GM12878 (cell line): ENCODE data around the gene FUBP3. TPM values are rescaled to one million over a fixed set of nuclear protein-coding genes. Genes with fewer than 3 reads are reported as not detected.

Experiments
- ATAC-seq: fragments of 200-7000 bp; cut with Tn5 transposase; 3 replicates; pipeline ENCODE4 v1.9.1; 2020; ENCODE audit warnings: mild to moderate bottlenecking, moderate library complexity
- BruUV-seq: library from RNA; stranded (reverse); fragments of 400-500 nt; replicated peaks from 2 replicates; lab custom pipeline; 2021; lab: Mats Ljungman, UMichigan
- CTCF ChIA-PET: fragments of 300-600 bp; sonication (Branson Sonifier 250); formaldehyde crosslinking; extraction: SDS; loops from one replicate; lab custom pipeline; 2021; ENCODE audit warnings: inconsistent platforms; lab: Yijun Ruan, JAX
- POLR2A ChIA-PET: fragments of 350-600 bp; formaldehyde crosslinking; extraction: SDS; loops from one replicate; lab custom pipeline; 2021; ENCODE audit warnings: inconsistent platforms; lab: Charles Lee
- RAD21 ChIA-PET: fragments of 300-600 bp; sonication (Branson Sonifier 250); formaldehyde crosslinking; loops from one replicate; lab custom pipeline; 2023; ENCODE audit warnings: antibody characterized with exemption; ENCODE audit not compliant: unreplicated experiment; lab: Charles Lee
- SMC1A ChIA-PET: fragments of 300-600 bp; sonication (Branson Sonifier 250); formaldehyde crosslinking; loops from one replicate; lab custom pipeline; 2023; ENCODE audit not compliant: unreplicated experiment, uncharacterized antibody; lab: Charles Lee
- DNase-seq: peaks from one replicate; pipeline ENCODE4 v3.0.0-alpha.2; 2011; ENCODE audit warnings: low read depth, low spot score
- FAIRE-seq: peaks from 3 replicates; lab custom pipeline; 2011; peaks lifted over from hg19 to GRCh38; lab: Jason Lieb, UNC
- H2AFZ ChIP-seq: 2 replicates; pipeline ENCODE4 v1.6.0; 2011; ENCODE audit warnings: low read depth, low read length, control low read depth; ENCODE audit not compliant: control insufficient read depth
- H3K27ac ChIP-seq: 2 replicates; pipeline ENCODE4 v1.5.1; 2011; ENCODE audit warnings: control low read depth; ENCODE audit not compliant: control insufficient read depth, insufficient read depth
- H3K27me3 ChIP-seq, 2 experiments: replicated peaks in 1 of 2; 2 replicates each; pipeline versions ENCODE4 v1.6.0 to v1.6.1; 2011; ENCODE audit warnings: low read length in 1 of 2; ENCODE audit not compliant: control insufficient read depth in 2 of 2, insufficient read depth in 2 of 2
- H3K36me3 ChIP-seq, 2 experiments: 2 replicates each; pipeline ENCODE4 v1.5.1; 2011; ENCODE audit warnings: low read length in 1 of 2; ENCODE audit not compliant: control insufficient read depth in 2 of 2, insufficient read depth in 2 of 2
- H3K4me1 ChIP-seq: 2 replicates; pipeline ENCODE4 v1.6.1; 2011; ENCODE audit warnings: mild to moderate bottlenecking, low read length, moderate library complexity, mixed read lengths; ENCODE audit not compliant: control insufficient read depth, insufficient read depth
- H3K4me2 ChIP-seq: 2 replicates; pipeline ENCODE4 v1.6.0; 2011; ENCODE audit warnings: control low read depth; ENCODE audit not compliant: control insufficient read depth, insufficient read depth
- H3K4me3 ChIP-seq: fragments of 200-600 bp; sonication (generic); 2 replicates; pipeline ENCODE4 v1.5.1; 2016
- H3K79me2 ChIP-seq: 2 replicates; pipeline ENCODE4 v1.6.0; 2011; ENCODE audit warnings: low read length; ENCODE audit not compliant: control insufficient read depth, insufficient read depth
- H3K9ac ChIP-seq: 2 replicates; pipeline ENCODE4 v1.8.0; 2011; ENCODE audit warnings: low read length, control low read depth, mixed read lengths; ENCODE audit not compliant: control insufficient read depth, insufficient read depth
- H3K9me3 ChIP-seq: replicated peaks from 3 replicates; pipeline ENCODE4 v1.5.1; 2011; ENCODE audit warnings: mild to moderate bottlenecking, low read length; ENCODE audit not compliant: control insufficient read depth, insufficient read depth
- H4K20me1 ChIP-seq: 2 replicates; pipeline ENCODE4 v1.6.0; 2011; ENCODE audit not compliant: control insufficient read depth, insufficient read depth
- CUX1 ChIP-seq: IDR thresholded peaks from 2 replicates; pipeline ENCODE4 v1.6.1; 2012; ENCODE audit warnings: improper control_type of control experiment, low read depth, low read length; ENCODE audit not compliant: insufficient replicate concordance
- NFXL1 ChIP-seq: fragments of 450-650 bp; IDR thresholded peaks from 2 replicates; pipeline ENCODE4 v1.6.1; 2017; ENCODE audit warnings: antibody characterized with exemption, mild to moderate bottlenecking, borderline replicate concordance
- NR2C2 ChIP-seq: IDR thresholded peaks from 2 replicates; pipeline ENCODE4 v1.6.1; 2011; ENCODE audit warnings: borderline replicate concordance, low read depth; ENCODE audit not compliant: control insufficient read depth, insufficient read length
- STAT1 ChIP-seq: fragments of 450-650 bp; conservative IDR thresholded peaks from 2 replicates; pipeline ENCODE4 v1.6.1; 2014; ENCODE audit warnings: antibody characterized with exemption, mild to moderate bottlenecking
- ZNF207 ChIP-seq: fragments of 450-650 bp; IDR thresholded peaks from 2 replicates; pipeline ENCODE4 v1.6.1; 2014; ENCODE audit warnings: antibody characterized with exemption, mild to moderate bottlenecking, borderline replicate concordance
- ZNF384 ChIP-seq: IDR thresholded peaks from 2 replicates; pipeline ENCODE4 v1.6.1; 2012; ENCODE audit warnings: low read depth, mild to moderate bottlenecking, low read length, improper control_type of control experiment, borderline replicate concordance
- ZNF687 ChIP-seq: fragments of 450-650 bp; IDR thresholded peaks from 2 replicates; pipeline ENCODE4 v1.6.1; 2017; ENCODE audit warnings: mild to moderate bottlenecking, moderate library complexity
- WGBS: methylation state at CpG from one replicate; pipeline ENCODE4 v1.1.6; 2016; ENCODE audit warnings: low lambda C conversion rate; ENCODE audit not compliant: insufficient replicate concordance, insufficient coverage; ENCODE audit errors: missing lambda C conversion rate; 5-methylcytosine and 5-hydroxymethylcytosine counted together
- in situ Hi-C: fragments of 300-500 bp; cut with MboI; formaldehyde crosslinking; loops from 9 replicates; pipeline ENCODE4 v1.14.3; 2018; ENCODE audit warnings: mixed read lengths
- intact Hi-C: fragments of 100-400 bp; cut with micrococcal nuclease; formaldehyde crosslinking; loops from one replicate; pipeline ENCODE4 v1.14.2; 2022; ENCODE audit not compliant: unreplicated experiment
- polyA plus RNA-seq, 11 experiments: library from polyadenylated mRNA; depleted of rRNA in 4 of 11; unstranded in 6 of 11; stranded (reverse) in 5 of 11; fragments of >200 nt; fragmentation: Nextera tagmentation in 4 of 11; fragmentation: Illumina TruSeq in 1 of 11; extraction: Ambion mirVana in 4 of 11; extraction: Trizol in 1 of 11; gene quantifications; 1 replicate in 1 of 11; 2 replicates in 10 of 11; pipeline versions ENCODE4 v1.2.1 to v1.2.3, GENCODE V29; 2011 to 2016; ENCODE audit warnings: inconsistent platforms in 2 of 11, missing spikeins in 2 of 11, low read depth in 1 of 11
- total RNA-seq, 4 experiments: library from RNA; depleted of rRNA in 3 of 4; stranded (reverse); fragments of >200 nt in 3 of 4; fragmentation: Illumina TruSeq in 1 of 4; extraction: Trizol in 1 of 4; gene quantifications; 2 replicates each; pipeline versions ENCODE4 v1.2.1 to v1.2.3, GENCODE V29; 2013 to 2021
- TF ChIP-seq, protein P1 (sequence below): fragments of 450-650 bp; formaldehyde crosslinking; IDR thresholded peaks from 2 replicates; pipeline ENCODE4 v1.5.0; 2022; ENCODE audit warnings: mild to moderate bottlenecking, missing genetic modification characterization

The FUBP3 gene
- total and polyA plus RNA-seq, 10 of the 15 experiments (the other 5 are each of a cell fraction or from before 2014, with no cell fraction given): 2.4 to 49.4 (median 37.2) TPM

GRCh38 chr9:130601100-130601499 is 21.7 kb downstream of the FUBP3 start (continued):
- no peak for TF ChIP-seq ZNF687
- no peak for TF ChIP-seq NR2C2
- TF ChIP-seq, protein P1, sequence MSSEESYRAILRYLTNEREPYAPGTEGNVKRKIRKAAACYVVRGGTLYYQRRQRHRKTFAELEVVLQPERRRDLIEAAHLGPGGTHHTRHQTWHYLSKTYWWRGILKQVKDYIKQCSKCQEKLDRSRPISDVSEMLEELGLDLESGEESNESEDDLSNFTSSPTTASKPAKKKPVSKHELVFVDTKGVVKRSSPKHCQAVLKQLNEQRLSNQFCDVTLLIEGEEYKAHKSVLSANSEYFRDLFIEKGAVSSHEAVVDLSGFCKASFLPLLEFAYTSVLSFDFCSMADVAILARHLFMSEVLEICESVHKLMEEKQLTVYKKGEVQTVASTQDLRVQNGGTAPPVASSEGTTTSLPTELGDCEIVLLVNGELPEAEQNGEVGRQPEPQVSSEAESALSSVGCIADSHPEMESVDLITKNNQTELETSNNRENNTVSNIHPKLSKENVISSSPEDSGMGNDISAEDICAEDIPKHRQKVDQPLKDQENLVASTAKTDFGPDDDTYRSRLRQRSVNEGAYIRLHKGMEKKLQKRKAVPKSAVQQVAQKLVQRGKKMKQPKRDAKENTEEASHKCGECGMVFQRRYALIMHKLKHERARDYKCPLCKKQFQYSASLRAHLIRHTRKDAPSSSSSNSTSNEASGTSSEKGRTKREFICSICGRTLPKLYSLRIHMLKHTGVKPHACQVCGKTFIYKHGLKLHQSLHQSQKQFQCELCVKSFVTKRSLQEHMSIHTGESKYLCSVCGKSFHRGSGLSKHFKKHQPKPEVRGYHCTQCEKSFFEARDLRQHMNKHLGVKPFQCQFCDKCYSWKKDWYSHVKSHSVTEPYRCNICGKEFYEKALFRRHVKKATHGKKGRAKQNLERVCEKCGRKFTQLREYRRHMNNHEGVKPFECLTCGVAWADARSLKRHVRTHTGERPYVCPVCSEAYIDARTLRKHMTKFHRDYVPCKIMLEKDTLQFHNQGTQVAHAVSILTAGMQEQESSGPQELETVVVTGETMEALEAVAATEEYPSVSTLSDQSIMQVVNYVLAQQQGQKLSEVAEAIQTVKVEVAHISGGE (CRISPR knock-in tag): no peak

GRCh38 chr9:130604295-130604694 is 24.9 kb downstream of the FUBP3 start:
- Histone ChIP-seq H3K4me1 (no peaks in the 10 kb centered on the region), H2AFZ (no peak overlapping the region), H3K27me3 (no peaks in the 10 kb centered on the region), H3K79me2 (no peaks in the 10 kb centered on the region), H3K27ac (no peak overlapping the region), H3K36me3 (peaks cover 6 to 18% of the 10 kb centered on the region in 2 experiments), H3K9ac (no peak overlapping the region), H4K20me1 (peaks cover 5% of the 10 kb centered on the region), H3K9me3 (no peaks in the 10 kb centered on the region), H3K4me3 (no peak overlapping the region), H3K4me2 (no peak overlapping the region)
- ChIA-PET RAD21 (no interaction called here), CTCF (interaction anchor here (1.0 kb wide), 1 partner anchor 78 kb away, joined by 3 read pairs; no protein-coding TSS in a partner anchor), POLR2A (no interaction called here), SMC1A (interaction anchor here (1.0 to 1.2 kb wide), 2 partner anchors 10 to 12 kb away, joined by 3 read pairs; no protein-coding TSS in a partner anchor)
- no peak for TF ChIP-seq ZNF384
- TF ChIP-seq ZNF207: no peak
- TF ChIP-seq NFXL1: no peak
- TF ChIP-seq CUX1: no peak
- TF ChIP-seq STAT1: no peak
- 98% methylated on average over 3 of the region's 3 CpGs for WGBS
- FAIRE-seq (no peak), DNase-seq (no peak), ATAC-seq (no peak)
- in situ Hi-C loops (no loop called here), intact Hi-C loops (no loop called here)
- BruUV-seq: no TSS peak
